GM12873 (cell line): ENCODE measurements around the gene HGFAC.

Source experiments
- CTCF ChIP-seq: IDR thresholded peaks from 2 replicates; pipeline ENCODE4 v1.5.1; 2012; ENCODE audit warnings: low read depth, mild to moderate bottlenecking, moderate library complexity, low read length, control low read depth; ENCODE audit not compliant: insufficient read depth; ENCODE audit errors: missing control alignments

Gene HGFAC

GRCh38 chr4:3441501-3442459, at the start of gene HGFAC:
Gene HGFAC (plus strand): TSS chr4:3441968. CDS start chr4:3442002, 34 bp downstream.
- TF ChIP-seq CTCF, result no peak

DNA sequence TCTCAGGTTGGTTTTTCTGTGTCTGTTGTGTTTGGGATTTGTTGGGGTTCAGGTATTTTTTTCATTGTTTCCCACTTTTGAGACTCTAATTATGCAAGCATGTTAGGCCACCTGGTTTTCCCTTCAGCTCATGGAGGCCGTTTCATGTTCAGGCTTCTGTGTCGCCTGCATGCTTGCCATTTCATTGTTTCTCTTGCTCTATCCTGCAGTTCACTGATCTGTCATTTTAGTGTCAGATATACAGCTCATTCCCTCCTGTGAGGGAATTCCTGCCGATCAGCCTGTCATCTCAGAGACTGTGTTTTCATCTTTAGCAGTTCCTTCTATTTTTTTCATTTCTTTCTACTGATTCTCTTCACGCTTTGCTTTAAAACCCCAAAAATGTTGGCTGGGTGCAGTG, 49.4 kb upstream of the HGFAC start:
- TF ChIP-seq CTCF, result no peak

DNA sequence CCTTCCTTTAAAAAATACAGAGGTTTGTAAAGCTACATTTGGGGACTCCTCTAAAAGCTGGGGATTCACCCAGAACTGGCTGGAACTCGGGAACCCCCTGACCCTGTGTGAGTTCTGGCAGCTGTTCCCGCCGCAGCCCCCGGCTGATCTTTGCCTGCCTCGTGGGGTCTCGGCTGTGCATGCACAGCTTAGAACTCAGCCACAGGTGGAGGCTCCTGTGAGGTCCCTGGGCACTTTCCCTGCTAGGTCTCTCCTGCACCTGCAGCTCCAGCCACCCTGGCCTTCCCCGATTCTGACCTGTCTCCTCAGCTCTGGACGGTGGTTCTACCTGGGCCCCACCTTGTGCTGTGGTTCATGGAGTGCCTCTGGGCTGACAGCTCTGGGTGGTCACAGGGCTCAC, 48.6 kb upstream of the HGFAC start:
- no peak for TF ChIP-seq CTCF

DNA sequence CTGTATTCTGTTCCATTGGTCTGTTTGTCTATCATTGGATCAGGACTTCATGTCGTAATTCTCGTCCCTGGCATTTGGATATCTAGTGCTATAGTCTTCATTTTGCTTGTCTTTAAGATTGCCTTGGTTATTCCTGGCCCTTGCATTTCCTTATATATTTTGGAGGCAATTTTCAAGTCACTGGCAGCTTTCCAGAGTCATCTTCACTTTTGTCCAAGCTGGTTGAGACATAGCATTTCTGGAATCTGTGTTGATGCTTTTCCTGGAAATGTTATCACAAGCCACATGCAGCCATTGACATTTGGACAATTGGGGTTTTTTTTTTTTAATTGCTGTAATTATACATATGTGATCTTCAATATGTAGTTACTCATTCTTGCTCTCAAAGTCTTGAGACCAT, 45.2 kb upstream of the HGFAC start:
- TF ChIP-seq CTCF, result no peak

DNA sequence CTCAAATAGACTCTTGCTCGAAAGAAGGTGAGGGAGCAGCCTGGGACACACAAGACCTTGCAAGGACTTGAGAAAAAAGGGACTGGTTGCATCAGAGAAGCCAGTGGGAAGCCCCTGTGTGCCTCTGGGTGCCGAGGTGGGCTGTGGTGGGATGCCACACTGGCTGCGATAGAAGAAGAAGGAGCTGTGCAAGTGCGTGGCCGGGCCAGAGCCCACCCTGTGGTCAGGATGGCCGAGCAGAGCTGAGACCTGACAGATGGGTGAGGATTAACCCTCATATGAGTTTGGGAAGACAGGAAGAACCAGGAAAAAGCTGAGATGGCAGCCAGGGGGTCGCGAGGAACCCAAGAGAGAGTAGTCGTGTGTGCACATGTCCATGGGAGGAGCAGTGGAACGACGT, 44.6 kb upstream of the HGFAC start:
- TF ChIP-seq CTCF, result no peak

DNA sequence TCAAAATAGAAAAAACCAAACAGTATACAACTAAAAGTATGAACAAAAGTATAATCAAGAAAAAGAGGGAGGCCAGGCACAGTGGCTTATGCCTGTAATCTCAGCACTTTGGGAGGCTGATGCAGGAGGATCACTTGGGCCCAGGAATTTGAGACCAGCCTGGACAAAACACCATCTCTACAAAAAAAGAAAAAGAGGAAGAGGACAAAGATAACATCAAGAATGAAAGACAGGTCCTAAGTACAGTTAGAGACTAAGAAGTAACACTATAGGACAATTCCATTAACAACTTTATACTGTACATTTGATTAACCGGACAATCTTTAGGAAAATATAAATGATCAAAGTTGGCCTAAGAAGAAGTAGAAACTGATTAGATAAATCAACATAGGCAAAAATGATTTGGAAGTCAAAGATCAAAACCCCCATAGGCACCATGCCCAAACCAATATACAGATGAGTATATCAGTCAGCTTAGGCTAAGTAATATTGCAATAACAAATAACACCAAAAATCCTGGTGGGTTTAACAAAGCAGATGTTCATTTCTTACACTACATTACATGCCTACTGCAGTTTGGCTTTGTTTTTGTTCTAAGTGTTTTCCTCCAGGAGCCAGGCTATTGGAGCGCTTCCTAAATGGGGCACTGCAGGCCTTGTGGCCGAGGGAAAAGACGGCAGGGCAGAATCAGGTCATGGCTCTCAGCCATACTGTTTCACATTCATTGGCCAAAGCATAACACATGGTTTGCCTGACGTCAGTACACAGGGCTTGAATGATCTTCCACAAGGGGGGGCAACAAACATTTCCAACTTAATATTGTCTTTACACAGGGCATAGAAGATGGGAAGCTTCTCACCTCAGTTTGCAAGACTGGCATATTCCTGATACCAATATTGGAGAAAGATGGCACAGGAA, 42.2 kb upstream of the HGFAC start:
- TF ChIP-seq CTCF, result no peak
